Breast epithelium (tissue), 3 donors: Measurements from ENCODE around the gene RECQL.

ENCODE experiments used
- POLR2A ChIP-seq: fragments of 450-650 bp; IDR thresholded peaks from one replicate; pipeline ENCODE4 v1.6.1; 2016; ENCODE audit warnings: antibody characterized with exemption, mild to moderate bottlenecking, moderate library complexity
- POLR2AphosphoS5 ChIP-seq, 3 donors: sonication (generic); formaldehyde crosslinking; IDR thresholded peaks; one replicate each; pipeline ENCODE4 v1.6.1; 2017; ENCODE audit warnings: antibody characterized with exemption in 3 of 3
- TF ChIP-seq, protein P1 (sequence below), 3 donors: fragments of 450-650 bp; IDR thresholded peaks; one replicate each; pipeline ENCODE4 v1.5.1; 2016 to 2017; ENCODE audit warnings: antibody characterized with exemption in 3 of 3, mild to moderate bottlenecking in 3 of 3, moderate library complexity in 3 of 3

GRCh38 chr12:21472197-21472823, 29.1 kb downstream of the RECQL start:
- TF ChIP-seq, protein P1, sequence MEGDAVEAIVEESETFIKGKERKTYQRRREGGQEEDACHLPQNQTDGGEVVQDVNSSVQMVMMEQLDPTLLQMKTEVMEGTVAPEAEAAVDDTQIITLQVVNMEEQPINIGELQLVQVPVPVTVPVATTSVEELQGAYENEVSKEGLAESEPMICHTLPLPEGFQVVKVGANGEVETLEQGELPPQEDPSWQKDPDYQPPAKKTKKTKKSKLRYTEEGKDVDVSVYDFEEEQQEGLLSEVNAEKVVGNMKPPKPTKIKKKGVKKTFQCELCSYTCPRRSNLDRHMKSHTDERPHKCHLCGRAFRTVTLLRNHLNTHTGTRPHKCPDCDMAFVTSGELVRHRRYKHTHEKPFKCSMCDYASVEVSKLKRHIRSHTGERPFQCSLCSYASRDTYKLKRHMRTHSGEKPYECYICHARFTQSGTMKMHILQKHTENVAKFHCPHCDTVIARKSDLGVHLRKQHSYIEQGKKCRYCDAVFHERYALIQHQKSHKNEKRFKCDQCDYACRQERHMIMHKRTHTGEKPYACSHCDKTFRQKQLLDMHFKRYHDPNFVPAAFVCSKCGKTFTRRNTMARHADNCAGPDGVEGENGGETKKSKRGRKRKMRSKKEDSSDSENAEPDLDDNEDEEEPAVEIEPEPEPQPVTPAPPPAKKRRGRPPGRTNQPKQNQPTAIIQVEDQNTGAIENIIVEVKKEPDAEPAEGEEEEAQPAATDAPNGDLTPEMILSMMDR (IDR thresholded peaks at IDR 0.05) = no peak
- TF ChIP-seq POLR2A (no peak), POLR2AphosphoS5 (IDR thresholded peaks at IDR 0.05) (no peak)
